ENCODE data around the gene C11orf21. TPM values are rescaled to one million over a fixed set of nuclear protein-coding genes. Genes with fewer than 3 reads are reported as not detected.
A peak's percentile ranks its signal among the peaks of the same experiment; 100 is the strongest.

Gene C11orf21
- polyA plus RNA-seq, 3 donors, result 10.8 to 135 (median 13.1) TPM

- 96% methylated on average over 3 of the region's 7 CpGs for WGBS (ENCODE audit: insufficient coverage)
- Mint-ChIP-seq H3K4me3 (no peak overlapping the region), H3K27me3 (ENCODE audit: low read depth in 3 of 3) (peaks cover 0 to 4% (median 0%) of the 10 kb centered on the region in 3 donors), H3K4me1 (peaks cover 37% of the 10 kb centered on the region), H3K9me3 (no peaks in the 10 kb centered on the region), H3K36me3 (peaks cover 8 to 18% of the 10 kb centered on the region in 2 donors), H3K27ac (no peak overlapping the region)
- Histone ChIP-seq H3K4me3 (replicated peaks in 1 of 3; ENCODE audit: low read depth in 2 of 3, low read length in 3 of 3) (no peak overlapping the region), H3K79me2 (ENCODE audit: insufficient read depth, low read length) (peaks cover 38% of the 10 kb centered on the region), H3K9me3 (replicated peaks in 1 of 2; ENCODE audit: control insufficient read depth in 1 of 2, insufficient read depth in 1 of 2, low read length in 2 of 2) (no peaks in the 10 kb centered on the region), H4K20me1 (ENCODE audit: insufficient read depth, low read length) (peaks cover 96% of the 10 kb centered on the region), H3K36me3 (replicated peaks in 1 of 2; ENCODE audit: control insufficient read depth in 1 of 2, insufficient read depth in 2 of 2, low read length in 2 of 2) (no peaks in the 10 kb centered on the region), H2AFZ (ENCODE audit: insufficient read depth, low read depth, low read length, poor library complexity, severe bottlenecking) (no peak overlapping the region), H3K4me1 (ENCODE audit: control insufficient read depth in 1 of 2, insufficient read depth in 2 of 2, low read length in 2 of 2) (peaks cover 41 to 43% of the 10 kb centered on the region in 2 donors), H3K9ac (ENCODE audit: insufficient read depth, low read length, poor library complexity, severe bottlenecking) (no peak overlapping the region), H3K27me3 (ENCODE audit: control insufficient read depth in 2 of 2, insufficient read depth in 2 of 2, low read length in 2 of 2) (no peaks in the 10 kb centered on the region), H3K4me2 (replicated peaks; ENCODE audit: extremely low read depth, low read length, poor library complexity, severe bottlenecking) (no peak overlapping the region), H3K27ac (ENCODE audit: low read depth in 1 of 2, low read length in 2 of 2) (no peak overlapping the region)
- TF ChIP-seq, protein P1, sequence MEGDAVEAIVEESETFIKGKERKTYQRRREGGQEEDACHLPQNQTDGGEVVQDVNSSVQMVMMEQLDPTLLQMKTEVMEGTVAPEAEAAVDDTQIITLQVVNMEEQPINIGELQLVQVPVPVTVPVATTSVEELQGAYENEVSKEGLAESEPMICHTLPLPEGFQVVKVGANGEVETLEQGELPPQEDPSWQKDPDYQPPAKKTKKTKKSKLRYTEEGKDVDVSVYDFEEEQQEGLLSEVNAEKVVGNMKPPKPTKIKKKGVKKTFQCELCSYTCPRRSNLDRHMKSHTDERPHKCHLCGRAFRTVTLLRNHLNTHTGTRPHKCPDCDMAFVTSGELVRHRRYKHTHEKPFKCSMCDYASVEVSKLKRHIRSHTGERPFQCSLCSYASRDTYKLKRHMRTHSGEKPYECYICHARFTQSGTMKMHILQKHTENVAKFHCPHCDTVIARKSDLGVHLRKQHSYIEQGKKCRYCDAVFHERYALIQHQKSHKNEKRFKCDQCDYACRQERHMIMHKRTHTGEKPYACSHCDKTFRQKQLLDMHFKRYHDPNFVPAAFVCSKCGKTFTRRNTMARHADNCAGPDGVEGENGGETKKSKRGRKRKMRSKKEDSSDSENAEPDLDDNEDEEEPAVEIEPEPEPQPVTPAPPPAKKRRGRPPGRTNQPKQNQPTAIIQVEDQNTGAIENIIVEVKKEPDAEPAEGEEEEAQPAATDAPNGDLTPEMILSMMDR (IDR thresholded peaks at IDR 0.05), result no peak
- intact Hi-C loops (cut with micrococcal nuclease), result loop anchor here in 1 of 2 donors (10.0 kb wide), 1 partner anchor 576 kb away; the partner anchor contains the start of gene CDKN1C
- DNase-seq, result no peak
These were observed 7.0 kb upstream of the C11orf21 start for GRCh38 chr11:2308713-2309112.

- Histone ChIP-seq H3K79me2 (ENCODE audit: insufficient read depth, low read length) (peaks cover 48% of the 10 kb centered on the region), H3K27ac (ENCODE audit: low read depth in 1 of 2, low read length in 2 of 2) (peak overlapping the region; percentile 1 to 48), H4K20me1 (ENCODE audit: insufficient read depth, low read length) (peaks cover 87% of the 10 kb centered on the region), H3K27me3 (ENCODE audit: control insufficient read depth in 2 of 2, insufficient read depth in 2 of 2, low read length in 2 of 2) (no peaks in the 10 kb centered on the region), H3K9ac (ENCODE audit: insufficient read depth, low read length, poor library complexity, severe bottlenecking) (peak overlapping the region; percentile 27), H3K4me1 (ENCODE audit: control insufficient read depth in 1 of 2, insufficient read depth in 2 of 2, low read length in 2 of 2) (peaks cover 51 to 53% of the 10 kb centered on the region in 2 donors), H3K9me3 (replicated peaks in 1 of 2; ENCODE audit: control insufficient read depth in 1 of 2, insufficient read depth in 1 of 2, low read length in 2 of 2) (no peaks in the 10 kb centered on the region), H2AFZ (ENCODE audit: insufficient read depth, low read depth, low read length, poor library complexity, severe bottlenecking) (no peak overlapping the region), H3K4me2 (replicated peaks; ENCODE audit: extremely low read depth, low read length, poor library complexity, severe bottlenecking) (peak overlapping the region; percentile 99), H3K4me3 (replicated peaks in 1 of 3; ENCODE audit: low read depth in 2 of 3, low read length in 3 of 3) (no peak overlapping the region), H3K36me3 (replicated peaks in 1 of 2; ENCODE audit: control insufficient read depth in 1 of 2, insufficient read depth in 2 of 2, low read length in 2 of 2) (no peaks in the 10 kb centered on the region)
- no peaks in the 10 kb centered on the region for H3K9me3 Mint-ChIP-seq
- H3K4me3 Mint-ChIP-seq, result no peak overlapping the region
- peaks cover 0 to 2% (median 0%) of the 10 kb centered on the region in 3 donors for H3K27me3 Mint-ChIP-seq (ENCODE audit: low read depth in 3 of 3)
- TF ChIP-seq, protein P1 (IDR thresholded peaks at IDR 0.05), result no peak
- intact Hi-C loops (cut with micrococcal nuclease), result loop anchor here in 1 of 2 donors (10.0 kb wide), 1 partner anchor 577 kb away; the partner anchor contains the start of gene CDKN1C
- WGBS (ENCODE audit: insufficient coverage), result 94% methylated on average over 15 of the region's 23 CpGs
- H3K4me1 Mint-ChIP-seq, result peaks cover 46% of the 10 kb centered on the region
- DNase-seq, result no peak
- H3K36me3 Mint-ChIP-seq, result peaks cover 8 to 18% of the 10 kb centered on the region in 2 donors
- H3K27ac Mint-ChIP-seq, result no peak overlapping the region
These were observed 6.0 kb upstream of the C11orf21 start for GRCh38 chr11:2307501-2308331.

Data from CD14-positive monocyte (primary cell).